T-helper 1 cell treated with Interleukin-12 subunit alpha and Interleukin-12 subunit beta and Interleukin-4 antibody, amounts not matched to agents 30 ng/mL and 1 ng/mL, for 36 hours (primary cell): ENCODE data around the gene CDRT4. TPM values are rescaled to one million over a fixed set of nuclear protein-coding genes. Genes with fewer than 3 reads are reported as not detected.
"Not testable (repeated sequence)": the region's sequence is repeated elsewhere in the genome, so short reads cannot be mapped to it uniquely, and the experiment has no call there.

Experiments
- intact Hi-C: fragments of 100-400 bp; cut with micrococcal nuclease; formaldehyde crosslinking; loops from one replicate; pipeline ENCODE4 v1.15.1; 2024
- total RNA-seq: library from RNA; stranded (reverse); gene quantifications from 2 replicates; pipeline ENCODE4 v1.2.3, GENCODE V29; 2022

The CDRT4 gene
- 4.8 and 9.4 TPM in 2 replicates for total RNA-seq

DNA sequence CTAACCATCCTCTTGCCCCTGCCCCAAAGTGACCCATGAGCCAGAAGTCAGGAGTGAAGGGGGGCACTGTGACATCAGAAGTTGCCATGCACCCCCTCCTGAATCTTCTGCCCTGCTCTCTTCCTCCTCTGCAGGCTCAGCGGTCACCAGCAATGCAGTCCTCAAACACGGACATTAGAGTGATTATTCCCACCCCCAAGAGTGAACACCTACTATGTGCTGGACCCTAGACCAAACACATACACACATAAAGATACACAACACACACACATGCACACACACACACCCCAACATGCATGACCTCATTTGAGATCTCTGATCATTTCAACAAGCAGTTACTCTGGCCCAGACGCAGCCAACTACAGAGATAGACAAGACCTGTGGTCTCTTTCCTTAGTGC is at the start of gene CDRT4:
TSS of gene CDRT4 (minus strand) at position 30 of the 400 bp plus-strand sequence. CDS start 27,383 bp downstream, outside the sequence.
- intact Hi-C loops = no loop called here

DNA sequence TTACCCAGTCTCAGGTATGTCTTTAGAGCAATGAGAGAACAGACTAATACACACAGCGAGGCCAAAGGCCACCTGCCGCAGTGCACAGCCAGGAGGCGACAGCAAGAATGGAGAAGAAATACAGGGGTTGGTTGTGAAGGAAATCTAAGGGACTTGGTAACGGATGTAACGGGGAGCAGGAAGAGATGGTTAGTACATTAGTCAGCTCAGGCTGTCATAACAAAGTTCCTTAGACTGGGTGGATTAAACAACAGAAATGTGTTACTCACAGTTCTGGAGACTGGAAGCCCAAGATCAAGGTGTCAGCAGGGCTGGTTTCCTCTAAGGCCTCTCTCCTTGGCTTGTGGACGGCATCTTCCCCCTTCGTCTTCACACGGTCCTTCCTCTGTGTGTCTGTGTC is 48.7 kb upstream of the CDRT4 start:
- intact Hi-C loops = no loop called here

DNA sequence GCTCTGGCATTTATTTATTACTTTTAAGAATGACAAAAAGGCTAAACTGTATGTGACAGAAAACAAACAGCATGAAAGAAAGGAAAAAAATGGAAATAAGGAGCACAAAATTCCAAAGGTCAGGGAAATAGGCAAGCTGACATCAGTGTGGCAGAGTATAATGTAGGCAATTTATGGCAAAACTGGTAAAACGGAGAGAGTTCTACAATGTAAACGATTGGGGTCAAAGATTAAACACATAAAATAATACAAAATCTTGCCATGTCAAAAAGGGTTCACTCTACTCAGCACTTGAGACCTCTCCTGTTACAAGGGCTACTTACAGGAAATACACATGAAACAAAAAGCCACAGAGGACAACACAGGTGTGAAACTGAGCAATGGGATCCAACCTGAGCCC is 47.0 kb upstream of the CDRT4 start:
- intact Hi-C loops = no loop called here

DNA sequence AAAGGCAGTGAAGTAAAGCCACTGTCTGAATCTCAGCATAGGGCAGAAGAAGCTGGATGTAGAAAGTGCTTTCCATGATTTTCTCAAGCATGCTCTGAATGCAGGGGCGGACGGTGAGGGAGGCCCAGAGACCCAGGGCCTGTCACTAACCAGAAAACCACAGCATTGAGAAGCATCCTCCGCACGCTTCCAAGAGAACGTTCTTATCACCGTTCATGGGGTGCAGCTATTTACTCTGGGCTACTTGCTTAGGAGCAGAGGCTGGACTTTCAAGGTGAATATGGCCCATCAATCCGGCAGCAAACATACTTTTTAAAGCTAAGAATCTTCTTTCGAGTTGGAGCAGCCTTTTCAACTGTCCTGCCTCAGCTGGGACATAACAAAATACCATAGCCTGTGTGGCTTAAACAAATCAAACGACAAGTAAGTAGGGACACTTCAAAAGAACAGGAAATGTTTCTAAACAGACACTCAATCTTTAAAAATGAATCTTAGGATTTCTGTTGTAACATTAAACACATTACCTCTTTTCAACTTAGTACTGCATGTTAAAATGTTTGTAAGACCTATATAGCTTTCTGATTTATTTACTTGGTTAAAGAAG is 46.5 kb upstream of the CDRT4 start:
- intact Hi-C loops = no loop called here

DNA sequence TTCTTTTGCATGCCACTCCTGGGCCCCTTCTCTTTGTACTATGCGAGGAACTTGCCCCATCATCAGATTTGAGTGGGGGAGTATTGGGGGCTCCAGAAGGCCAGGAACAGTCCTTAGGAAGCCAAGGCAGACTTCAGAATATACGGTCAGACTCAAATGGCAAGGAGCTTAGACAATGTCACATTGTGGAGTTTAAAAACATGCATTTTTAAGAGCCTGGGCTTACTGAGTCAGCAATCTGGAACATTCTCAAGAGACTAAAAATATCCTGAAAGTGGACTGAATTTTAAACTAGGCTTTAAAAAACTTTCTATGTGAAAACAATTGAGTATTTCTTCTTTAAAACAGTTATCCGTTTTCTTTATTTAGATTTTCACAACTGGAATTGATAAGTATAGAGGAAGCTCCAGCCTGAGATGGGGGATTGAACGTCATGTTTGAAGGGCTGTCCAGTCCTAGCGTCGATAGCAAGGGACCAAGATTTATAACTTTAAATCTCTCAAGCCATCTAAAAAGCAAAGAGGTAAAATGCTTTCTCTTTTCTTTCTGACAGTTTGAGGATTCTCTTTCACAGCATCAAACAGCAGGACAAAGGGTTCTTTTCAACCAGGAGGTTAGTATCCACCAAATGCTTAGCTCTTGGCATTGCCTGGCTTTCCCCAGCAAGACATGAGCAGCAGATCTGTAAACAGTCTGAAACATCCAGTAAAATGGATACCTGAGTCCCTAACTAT is 45.8 kb upstream of the CDRT4 start:
- intact Hi-C loops = no loop called here

DNA sequence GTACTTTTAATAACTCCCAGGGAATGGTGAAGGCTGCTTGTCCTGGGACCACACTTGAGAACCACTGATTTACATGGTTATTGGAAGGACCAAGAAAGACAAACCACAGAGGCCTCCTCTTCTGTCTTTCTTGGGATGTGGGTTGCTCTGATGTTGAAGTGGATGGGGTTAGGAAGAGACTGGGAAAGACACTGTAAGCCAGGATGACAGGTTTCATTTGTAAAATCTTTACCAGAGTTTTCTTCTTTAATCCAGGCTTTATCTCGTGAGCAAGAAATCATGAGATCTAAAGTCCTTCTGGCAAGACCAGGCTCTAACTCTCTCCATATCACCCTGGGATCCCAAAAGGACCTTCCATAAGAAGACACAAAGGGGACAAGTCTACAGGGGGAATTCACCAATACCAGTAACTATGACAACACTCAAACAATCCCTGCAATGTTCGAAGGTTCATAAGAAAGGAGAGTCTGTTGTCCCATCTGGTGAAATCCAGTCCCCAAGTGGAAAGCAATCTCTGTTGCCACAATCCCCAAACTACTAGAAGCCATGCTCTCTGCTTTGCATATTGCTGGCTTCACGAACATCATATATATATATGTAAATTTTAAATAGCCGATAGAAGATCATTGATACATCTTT is 44.8 kb upstream of the CDRT4 start:
- intact Hi-C loops = no loop called here

DNA sequence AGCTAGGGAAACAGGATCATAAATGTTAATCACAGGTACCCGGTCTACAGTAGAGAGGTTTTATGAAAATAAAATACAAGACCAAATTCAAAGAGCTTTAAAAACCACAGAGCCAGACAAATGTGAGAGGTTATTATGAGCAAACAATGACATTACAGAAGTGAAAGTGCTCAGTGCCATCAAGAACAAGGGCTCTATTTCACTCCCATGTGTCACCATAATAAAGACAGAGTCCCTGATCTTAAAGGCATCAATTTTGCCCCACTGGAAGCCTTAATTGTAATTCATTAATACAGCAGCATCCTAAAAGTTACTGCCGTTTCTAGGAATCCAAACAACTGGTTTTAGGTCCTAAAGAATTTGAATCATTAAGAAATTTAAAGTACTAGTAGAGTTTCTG is 43.7 kb upstream of the CDRT4 start:
- intact Hi-C loops = no loop called here

DNA sequence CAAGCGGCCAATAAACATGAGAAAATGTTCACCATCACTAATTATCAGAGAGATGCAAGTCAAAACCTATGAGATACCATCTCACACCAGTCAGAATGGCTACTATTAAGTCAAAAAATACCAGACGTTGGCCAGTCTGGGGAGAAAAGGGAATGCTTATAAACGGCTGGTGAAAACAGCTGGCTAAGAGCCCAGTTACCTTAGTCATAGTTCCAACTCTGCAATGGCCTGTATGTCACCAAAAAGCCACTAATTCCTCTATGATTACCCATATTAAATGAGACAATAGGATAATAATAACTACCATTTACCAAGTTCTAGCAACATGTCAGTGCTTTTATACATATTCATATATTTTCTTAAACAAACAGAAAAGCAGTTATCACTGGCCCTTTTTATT is 42.9 kb upstream of the CDRT4 start:
- intact Hi-C loops = no loop called here

DNA sequence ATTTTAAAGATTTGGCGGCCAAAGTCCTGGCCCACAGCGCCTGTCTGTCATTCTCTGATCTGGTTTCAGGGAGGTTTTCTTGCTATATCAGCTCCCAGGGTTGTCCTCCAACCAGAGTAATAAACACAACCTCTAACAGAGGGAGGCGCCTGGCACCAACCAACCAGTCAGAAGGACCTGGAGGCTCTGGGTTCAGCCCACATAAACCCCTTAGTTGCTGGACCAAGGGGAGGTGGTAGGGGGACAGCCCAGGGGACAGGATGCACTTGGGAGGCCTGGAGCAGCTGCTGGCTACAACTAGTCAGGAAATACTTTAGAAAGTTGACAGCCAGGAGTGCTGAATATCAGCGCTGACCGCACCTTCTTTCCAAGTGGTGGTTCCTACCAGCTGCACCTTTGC is 41.7 kb upstream of the CDRT4 start:
- intact Hi-C loops = no loop called here

GRCh38 chr17:15508466-15508865 is 41.0 kb upstream of the CDRT4 start:
- intact Hi-C loops = no loop called here

DNA sequence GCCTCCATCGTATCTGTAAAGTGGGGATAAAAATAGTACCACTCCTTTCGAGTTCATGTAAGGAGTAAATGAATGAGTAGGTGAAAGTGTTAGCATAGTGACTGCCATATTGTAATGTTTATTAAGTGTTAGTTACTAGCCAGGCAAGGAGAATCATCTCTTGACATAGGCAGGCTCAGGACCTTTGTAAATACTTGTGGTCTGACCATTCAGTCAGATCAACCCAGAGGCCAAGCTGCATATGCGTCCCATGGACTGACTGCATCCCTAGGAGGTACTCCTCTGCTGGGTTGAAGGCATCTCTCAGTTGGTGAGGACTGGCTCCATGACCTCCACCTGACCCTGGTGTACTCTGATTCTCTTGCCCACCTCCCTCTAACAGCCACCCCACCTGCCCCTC is 40.5 kb upstream of the CDRT4 start:
- intact Hi-C loops = no loop called here

- intact Hi-C loops = no loop called here
Observed at GRCh38 chr17:15507001-15507400, 39.6 kb upstream of the CDRT4 start.

DNA sequence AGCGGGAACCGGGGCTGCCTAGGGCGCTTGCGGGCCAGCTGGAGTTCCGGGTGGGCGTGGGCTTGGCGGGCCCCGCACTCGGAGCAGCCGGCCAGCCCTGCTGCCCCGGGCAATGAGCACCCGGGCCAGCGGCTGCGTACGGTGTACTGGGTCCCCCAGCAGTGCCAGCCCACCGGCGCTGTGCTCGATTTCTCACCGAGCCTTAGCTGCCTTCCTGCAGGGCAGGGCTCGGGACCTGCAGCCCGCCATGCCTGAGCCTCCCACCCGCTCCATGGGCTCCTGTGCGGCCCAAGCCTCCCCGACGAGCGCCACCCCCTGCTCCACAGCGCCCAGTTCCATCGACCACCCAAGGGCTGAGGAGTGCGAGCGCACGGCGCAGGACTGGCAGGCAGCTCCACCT is 38.3 kb upstream of the CDRT4 start:
- intact Hi-C loops = not testable (repeated sequence)

DNA sequence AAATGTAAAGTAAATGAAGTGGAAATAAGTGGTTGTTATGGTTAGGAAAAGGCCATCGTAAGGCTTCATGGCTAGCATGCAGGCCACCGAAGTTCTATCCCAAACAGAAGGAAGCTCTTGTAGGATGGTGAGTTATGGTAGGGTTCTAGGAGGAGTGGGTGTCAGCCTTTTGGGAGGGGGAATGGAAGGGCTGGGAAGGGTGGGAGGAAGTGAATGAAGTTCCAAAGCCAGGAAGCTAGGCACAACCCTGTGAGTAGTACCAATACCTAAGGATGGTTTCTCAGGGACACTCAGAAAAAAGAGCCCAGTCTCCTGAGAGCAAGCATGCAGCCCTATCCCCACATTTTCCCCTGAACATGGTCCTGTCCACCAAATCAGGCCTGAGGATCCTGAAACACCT is 36.3 kb upstream of the CDRT4 start:
- intact Hi-C loops = loop anchor here (1.0 kb wide), 1 partner anchor 246 kb away; no protein-coding TSS in a partner anchor

DNA sequence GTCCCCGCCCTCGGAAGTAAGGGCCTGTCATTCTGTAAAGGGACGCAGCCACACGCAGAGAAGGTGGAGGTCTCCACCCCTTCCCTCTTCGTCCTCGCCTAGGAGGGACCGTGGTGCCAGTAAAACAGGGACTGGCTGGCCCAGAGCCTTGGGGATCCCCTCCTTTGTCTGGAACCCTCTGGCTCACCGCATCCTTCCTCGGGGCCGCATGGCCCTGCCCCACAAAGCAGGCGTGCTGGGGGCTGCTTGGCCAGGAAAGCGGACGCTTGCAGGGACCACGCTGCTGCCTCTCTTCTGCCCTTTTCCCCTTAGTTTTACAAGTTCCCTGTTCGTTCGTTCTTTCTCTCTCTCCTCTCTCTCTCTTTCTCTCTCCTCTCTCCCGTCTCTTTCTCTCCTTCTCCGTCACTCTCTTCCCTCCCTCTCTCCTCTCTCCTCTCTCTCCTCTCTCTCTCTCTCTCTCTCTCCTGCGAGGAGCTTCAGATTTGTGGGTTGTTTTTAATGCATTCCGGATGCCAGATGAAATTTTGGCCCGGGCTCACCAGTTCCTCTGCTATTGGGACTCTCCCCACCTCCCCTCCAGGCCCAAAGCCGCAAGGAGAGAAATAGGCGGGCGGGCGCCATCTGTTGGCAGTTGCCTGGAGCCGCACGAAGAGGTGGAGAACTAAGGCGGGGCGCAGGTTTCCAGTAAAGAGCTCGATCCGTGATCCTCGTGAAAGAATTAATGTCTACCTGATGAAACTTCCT is 35.1 kb upstream of the CDRT4 start:
- intact Hi-C loops = loop anchor here (1.0 kb wide), 1 partner anchor 245 kb away; no protein-coding TSS in a partner anchor

- intact Hi-C loops = no loop called here
Observed at GRCh38 chr17:15501793-15502192, 34.4 kb upstream of the CDRT4 start.

GRCh38 chr17:15501282-15501681 is 33.9 kb upstream of the CDRT4 start:
- intact Hi-C loops = no loop called here

GRCh38 chr17:15498107-15498506 is 30.7 kb upstream of the CDRT4 start:
- intact Hi-C loops = no loop called here

GRCh38 chr17:15496735-15497670 is 29.6 kb upstream of the CDRT4 start:
- intact Hi-C loops = no loop called here

GRCh38 chr17:15494821-15495220 is 27.4 kb upstream of the CDRT4 start:
- intact Hi-C loops = no loop called here

- intact Hi-C loops = no loop called here
Observed at GRCh38 chr17:15493693-15494035, 26.2 kb upstream of the CDRT4 start.
